ENCODE results near the gene MARK2.
A peak's percentile ranks its signal among the peaks of the same experiment; 100 is the strongest.

Gene MARK2

DNA sequence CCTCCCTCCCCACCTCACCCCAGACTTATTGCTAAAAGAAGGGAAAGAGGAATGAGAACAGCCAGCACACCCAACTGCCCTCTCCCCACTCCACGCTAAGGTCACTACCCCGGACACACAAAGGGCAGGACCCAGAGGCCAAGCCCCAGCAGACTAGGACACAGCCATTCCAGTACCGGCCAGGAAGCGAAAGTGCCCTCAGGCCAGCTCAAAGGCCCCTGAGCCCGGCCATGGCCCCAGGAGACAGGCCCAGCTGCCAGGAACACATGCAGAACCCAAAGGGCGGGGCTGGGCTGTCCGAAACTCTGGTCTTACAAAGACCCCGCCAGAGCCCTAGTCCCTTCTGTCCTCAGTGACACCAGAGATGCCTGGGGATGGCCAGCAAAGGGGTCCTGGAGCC is 72.5 kb downstream of the MARK2 start:
- no peak for DNase-seq

- DNase-seq, result no peak
Measured at GRCh38 chr11:63911876-63912275, 73.0 kb downstream of the MARK2 start.

- DNase-seq, result no peak
Measured at GRCh38 chr11:63912678-63913077, 73.8 kb downstream of the MARK2 start.

GRCh38 chr11:63913866-63914830 is 75.2 kb downstream of the MARK2 start:
- DNase-seq, result no peak

- no peak for DNase-seq
Measured at GRCh38 chr11:63914896-63915691, 76.2 kb downstream of the MARK2 start.

- DNase-seq, result no peak
Measured at GRCh38 chr11:63915961-63916836, 77.3 kb downstream of the MARK2 start.

DNA sequence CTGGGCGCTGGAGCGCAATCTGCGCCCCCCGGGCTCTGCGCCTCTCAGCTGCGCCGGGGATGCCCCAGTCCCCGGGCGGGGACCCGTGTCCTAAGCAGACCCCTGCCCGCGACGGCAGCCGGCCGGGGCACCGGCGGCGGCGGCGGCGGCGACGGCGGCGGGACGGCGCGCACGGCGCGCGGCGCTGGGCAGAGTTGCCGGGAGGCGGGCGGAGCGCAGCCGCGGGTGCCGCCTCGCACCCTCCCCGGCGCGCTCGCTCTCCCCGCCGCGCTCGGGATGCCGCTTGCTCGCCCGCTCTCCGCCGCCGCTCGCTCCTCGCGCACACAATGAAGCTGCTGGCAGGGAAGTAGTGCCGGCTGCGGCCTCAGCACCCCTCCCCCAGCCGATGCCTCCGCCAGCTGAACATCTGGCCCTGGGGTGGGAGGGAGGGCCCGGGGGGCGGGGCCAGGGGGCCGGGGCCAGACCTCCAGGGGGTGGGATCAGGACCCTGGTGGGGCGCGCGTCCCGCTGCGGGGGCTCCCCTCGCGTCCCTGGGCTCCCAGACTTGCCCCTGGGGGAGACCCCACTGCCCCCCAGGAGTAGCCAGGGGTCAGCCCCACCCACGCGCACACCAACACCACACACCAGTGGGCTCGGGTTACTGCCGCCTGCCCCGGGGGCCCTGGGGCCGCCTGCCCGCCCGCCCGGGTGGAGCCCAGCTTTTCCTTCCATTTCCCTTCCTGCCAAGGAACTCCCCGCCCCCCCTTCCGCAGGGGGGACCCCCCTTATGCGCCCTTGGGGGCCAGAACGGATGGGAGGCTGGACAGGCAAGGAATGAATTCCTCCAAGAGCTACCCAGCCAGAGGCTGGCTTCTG is 78.2 kb downstream of the MARK2 start, which contains the start of gene RCOR2:
TSS of gene RCOR2 (minus strand) at position 328 of the 855 bp plus-strand sequence. CDS start 708 bp downstream, outside the sequence.
- DNase-seq, result peak; percentile 47 to 66

DNA sequence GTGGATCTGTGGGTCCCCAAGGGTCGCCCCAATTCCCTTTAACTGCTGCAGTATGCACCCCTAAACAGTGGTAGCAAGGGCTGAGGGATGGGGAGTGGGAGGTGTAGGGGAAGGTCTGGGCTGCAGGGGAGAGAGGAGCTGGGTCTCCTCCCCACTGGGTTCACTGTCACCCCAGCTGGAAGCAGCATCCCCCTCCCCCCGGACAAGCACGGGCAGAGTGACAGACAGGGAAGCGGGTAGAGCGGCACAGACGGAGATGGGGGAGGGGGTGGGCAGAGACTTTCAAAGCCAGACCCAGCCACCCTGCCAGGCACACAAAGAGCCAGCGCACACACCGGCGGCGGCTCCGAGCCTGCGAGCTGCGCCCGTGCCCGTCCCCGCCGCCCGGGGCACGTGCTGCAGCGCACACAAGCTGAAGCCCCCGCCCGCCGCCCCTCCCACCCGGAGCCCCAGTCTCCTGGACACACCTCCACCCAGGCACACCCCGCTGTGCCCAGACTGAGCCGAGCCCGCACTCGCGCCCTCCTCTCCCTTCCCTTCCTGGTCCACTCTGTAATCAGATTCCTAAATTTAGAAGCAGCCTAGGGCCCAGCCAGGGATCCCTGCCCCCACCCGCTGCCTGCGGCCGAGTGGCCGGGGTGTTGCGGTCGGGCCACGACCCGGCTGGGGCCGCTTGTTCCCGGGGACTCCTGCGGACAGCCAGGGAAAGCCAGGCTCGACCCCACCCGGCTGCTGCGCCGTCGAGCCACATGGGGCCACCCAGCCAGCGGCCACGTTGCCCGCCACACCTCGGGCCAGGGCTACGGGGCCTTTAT is 79.0 kb downstream of the MARK2 start:
- no peak for DNase-seq

GRCh38 chr11:63918507-63919191 is 79.7 kb downstream of the MARK2 start:
- no peak for DNase-seq

GRCh38 chr11:63919267-63920125 is 80.6 kb downstream of the MARK2 start:
- DNase-seq, result no peak

GRCh38 chr11:63920126-63920938 is 81.4 kb downstream of the MARK2 start:
- no peak for DNase-seq

DNA sequence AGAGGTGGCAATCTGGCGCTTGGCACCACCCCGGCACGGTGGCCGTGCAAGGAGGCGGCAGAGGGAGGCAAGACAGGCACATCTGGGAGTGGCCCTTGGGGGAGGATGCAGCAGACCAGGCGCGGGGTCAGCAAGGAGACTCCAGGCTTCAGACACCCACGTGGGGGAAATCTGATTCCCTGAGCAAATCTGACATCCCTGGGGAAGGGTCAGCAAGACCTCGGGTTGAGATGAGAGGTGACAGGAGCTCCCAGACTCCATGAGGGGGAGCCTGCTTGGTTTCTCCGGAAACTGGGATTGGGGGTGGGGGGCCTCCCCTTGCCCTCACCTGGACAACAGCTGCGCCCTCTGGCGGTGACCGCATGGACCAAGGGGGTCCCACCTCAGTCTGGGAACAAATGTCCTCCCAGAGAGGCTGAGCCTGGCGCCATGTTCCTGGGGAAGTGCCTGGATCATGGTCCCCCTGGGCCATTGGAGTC is 82.1 kb downstream of the MARK2 start:
- DNase-seq, result no peak

- DNase-seq, result no peak
Measured at GRCh38 chr11:63922673-63923192, 83.8 kb downstream of the MARK2 start.

- DNase-seq, result no peak
Measured at GRCh38 chr11:63923319-63923718, 84.4 kb downstream of the MARK2 start.

DNA sequence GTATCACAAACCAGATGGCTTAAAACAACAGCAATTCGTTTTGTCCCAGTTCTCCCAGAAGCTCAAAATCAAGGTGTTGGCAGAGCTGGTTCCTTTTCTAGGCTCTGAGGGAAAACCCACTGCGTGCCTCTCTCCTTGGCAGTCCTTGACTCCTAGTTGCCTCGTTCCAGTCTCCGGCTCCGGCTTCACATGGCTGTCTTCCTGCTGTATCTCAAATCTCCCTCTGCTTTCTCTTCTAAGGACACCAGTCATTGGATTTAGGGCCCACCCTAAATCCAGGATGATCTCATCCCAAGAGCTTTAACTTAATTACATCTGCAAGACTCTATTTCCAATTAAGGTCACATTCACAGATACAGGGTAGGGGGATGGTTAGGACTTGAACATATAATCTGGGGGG is 90.7 kb downstream of the MARK2 start:
- no peak for DNase-seq

DNA sequence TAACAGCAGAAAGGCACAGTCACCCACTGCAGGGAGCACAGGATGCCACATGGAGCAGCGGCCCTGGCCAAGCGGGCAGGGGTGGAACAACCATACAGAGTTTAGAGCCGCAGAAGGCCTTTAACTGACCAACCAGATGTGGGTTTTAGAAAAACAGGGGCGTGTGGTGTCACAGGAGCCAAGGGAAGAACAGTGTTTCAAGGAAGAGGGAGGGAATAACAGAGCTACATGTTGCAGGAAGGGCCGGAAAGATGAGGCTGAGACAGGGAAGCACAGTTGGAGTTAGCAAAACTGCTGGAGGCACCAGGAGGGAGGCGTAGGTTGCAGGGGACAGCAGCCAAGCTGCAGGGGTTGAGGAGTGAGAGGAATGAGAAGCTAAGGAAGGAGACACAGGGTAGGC is 92.1 kb downstream of the MARK2 start:
- DNase-seq, result no peak

- DNase-seq, result no peak
Measured at GRCh38 chr11:63931876-63932275, 93.0 kb downstream of the MARK2 start.

- no peak for DNase-seq
Measured at GRCh38 chr11:63933459-63933858, 94.5 kb downstream of the MARK2 start.

Measured in SW 1271 (cell line).